Left renal cortex interstitium (tissue), 4 donors: ENCODE data around the gene ZNF683. TPM values are rescaled to one million over a fixed set of nuclear protein-coding genes. Genes with fewer than 3 reads are reported as not detected.
"Not testable (repeated sequence)": the region's sequence is repeated elsewhere in the genome, so short reads cannot be mapped to it uniquely, and the experiment has no call there.

Experiments
- DNase-seq, 4 donors: peaks; one replicate each; pipeline ENCODE4 v3.0.0-alpha.2; 2013; ENCODE audit warnings: low read depth in 4 of 4, low spot score in 2 of 4, missing footprints in 1 of 4
- polyA plus RNA-seq, 4 donors: library from polyadenylated mRNA; unstranded; fragments of 120-200 nt; gene quantifications; one replicate each; pipeline ENCODE4 v1.2.1, GENCODE V29; 2013; ENCODE audit not compliant: insufficient read length in 4 of 4

The ZNF683 gene
- polyA plus RNA-seq, 4 donors = 0.14 TPM; not detected in 3

GRCh38 chr1:26340047-26340481, 32.5 kb downstream of the ZNF683 start:
- DNase-seq = no peak

DNA sequence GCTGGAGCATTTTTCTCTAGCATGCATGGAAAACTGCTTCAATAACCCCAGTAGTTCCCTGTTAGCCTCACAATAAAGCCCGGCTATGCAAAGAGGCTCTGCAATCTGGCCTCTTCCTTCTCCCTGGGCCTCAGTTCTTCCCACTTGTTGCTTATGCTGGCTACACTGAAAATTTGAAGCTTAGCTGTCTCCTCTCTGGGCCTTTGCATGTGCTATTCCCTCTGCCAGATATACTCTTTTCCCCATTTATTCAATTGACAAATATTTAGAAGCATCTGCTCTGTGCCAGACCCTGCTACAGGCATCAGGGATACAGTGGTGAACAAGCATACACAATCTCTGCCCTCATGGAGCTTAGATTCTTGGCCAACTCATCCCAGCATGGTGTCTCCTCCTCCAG, 33.9 kb downstream of the ZNF683 start:
- DNase-seq = no peak

GRCh38 chr1:26337625-26338024, 34.9 kb downstream of the ZNF683 start:
- DNase-seq = no peak

DNA sequence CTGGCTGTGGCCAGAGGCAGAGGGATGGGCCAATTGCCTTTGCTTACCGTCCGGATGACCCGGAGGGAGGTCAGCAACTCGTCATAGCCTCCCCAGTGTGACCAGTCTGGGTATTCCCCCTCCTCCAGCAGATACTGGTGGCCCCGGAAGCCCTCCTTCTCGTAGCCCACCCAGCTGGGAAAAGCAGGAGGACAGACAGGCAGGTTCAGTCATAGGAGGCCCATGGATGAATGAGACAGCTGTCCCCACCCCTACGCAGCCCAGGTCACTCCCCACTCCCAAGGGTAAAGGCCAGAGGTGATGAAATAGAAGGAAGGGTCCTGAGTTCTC, 35.4 kb downstream of the ZNF683 start:
- DNase-seq = no peak

- DNase-seq = peak in 2 of 4 donors; percentile 53 to 56
These were observed 35.9 kb downstream of the ZNF683 start for GRCh38 chr1:26336477-26337205.

GRCh38 chr1:26335774-26336476, 36.6 kb downstream of the ZNF683 start:
- no peak for DNase-seq

- not testable (repeated sequence) for DNase-seq
These were observed 39.2 kb downstream of the ZNF683 start for GRCh38 chr1:26333312-26333711.

GRCh38 chr1:26330276-26330675, 42.3 kb downstream of the ZNF683 start:
- DNase-seq = no peak

DNA sequence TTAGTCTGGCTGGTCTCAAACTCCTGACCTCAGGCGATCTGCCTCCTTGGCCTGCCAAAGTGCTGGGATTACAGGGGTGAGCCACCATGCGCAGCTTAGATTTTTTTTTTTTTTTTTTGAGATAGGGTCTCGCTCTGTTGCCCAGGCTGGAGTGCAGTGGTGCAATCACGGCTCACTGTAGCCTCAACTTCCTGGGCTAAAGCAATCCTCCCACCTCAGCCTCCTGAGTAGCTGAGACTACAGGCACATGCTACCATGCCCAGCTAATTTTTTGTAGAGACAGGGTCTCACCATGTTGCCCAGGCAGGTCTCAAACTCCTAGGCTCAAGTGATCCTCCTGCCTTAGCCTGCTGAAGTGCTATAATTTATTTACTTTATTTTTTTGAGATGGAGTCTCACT, 43.2 kb downstream of the ZNF683 start:
- DNase-seq = not testable (repeated sequence)

- DNase-seq = no peak
These were observed 44.0 kb downstream of the ZNF683 start for GRCh38 chr1:26328597-26328996.

- DNase-seq = no peak
These were observed 44.6 kb downstream of the ZNF683 start for GRCh38 chr1:26327956-26328362.

DNA sequence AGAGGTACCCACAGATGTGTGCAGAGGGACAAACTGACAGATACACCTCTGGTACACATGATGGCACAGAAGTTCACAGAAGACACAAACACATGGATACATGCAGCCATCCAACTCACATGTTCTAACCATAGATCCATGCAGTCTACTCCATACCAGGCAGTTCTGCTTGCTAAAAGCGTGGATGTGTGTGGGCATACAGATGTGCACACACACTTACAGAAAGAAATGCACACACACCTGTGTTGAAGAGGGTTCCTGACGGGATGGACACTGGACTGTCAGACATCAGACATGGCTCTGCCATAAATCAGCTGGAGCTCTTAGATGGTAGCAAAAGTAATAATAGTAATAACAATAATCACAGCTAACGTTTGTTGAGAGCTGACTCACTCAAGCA, 48.0 kb downstream of the ZNF683 start:
- no peak for DNase-seq

DNA sequence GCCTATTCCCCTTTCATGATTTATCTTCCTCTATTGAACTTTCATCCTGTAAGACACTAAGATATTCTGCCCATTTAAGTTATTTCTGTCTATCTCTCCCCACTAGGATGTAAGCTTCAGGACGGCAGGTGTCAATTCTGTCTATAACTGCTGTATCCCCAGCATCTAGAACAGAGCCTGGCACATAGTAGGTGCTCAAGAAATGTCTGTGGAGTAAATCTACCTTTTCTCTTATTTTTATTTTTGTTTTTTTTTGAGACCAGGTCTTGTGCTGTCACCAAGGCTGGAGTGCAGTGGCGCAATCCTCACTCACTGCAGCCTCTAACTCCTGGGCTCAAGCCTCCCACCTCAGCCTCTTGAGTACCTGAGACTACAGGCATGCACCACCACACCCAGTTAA, 49.2 kb downstream of the ZNF683 start:
- DNase-seq = no peak

DNA sequence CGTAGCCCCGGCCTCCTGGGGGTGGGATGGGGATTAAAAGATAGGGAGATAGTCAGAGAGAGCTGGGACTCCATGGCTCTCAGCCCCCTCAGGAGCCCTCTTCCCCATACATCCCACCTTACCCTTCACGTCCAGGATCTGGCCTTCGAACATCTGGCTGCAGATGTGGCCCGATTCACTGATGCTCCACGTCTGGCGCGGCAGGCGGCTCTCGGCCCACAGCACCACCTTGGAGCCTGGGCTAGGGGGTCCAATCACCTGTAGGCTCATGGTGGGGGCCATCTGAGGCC, 50.6 kb downstream of the ZNF683 start:
- DNase-seq = no peak

GRCh38 chr1:26321315-26322041, 51.1 kb downstream of the ZNF683 start:
- DNase-seq = peak; percentile 41 to 72 (median 55)

DNA sequence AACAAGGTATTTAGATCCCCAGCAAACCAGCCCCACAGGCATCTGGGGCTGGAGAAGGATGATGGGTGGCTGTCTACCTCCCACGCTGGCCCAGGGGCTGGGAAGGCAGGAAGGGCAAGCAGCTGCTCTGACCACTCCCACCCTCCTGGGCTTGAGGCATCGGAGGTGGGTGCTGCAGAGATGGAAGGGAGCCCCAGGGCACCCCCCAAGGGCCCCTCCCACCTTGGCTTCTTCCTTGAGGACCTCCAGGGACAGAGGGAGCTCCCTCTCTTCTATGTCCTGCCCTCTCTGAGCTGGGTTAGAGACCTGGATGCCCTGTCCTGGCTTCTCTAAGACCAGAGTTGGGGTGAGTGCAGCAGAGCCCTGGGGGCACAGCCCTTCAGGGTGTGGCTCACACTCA, 51.7 kb downstream of the ZNF683 start:
- no peak for DNase-seq

DNA sequence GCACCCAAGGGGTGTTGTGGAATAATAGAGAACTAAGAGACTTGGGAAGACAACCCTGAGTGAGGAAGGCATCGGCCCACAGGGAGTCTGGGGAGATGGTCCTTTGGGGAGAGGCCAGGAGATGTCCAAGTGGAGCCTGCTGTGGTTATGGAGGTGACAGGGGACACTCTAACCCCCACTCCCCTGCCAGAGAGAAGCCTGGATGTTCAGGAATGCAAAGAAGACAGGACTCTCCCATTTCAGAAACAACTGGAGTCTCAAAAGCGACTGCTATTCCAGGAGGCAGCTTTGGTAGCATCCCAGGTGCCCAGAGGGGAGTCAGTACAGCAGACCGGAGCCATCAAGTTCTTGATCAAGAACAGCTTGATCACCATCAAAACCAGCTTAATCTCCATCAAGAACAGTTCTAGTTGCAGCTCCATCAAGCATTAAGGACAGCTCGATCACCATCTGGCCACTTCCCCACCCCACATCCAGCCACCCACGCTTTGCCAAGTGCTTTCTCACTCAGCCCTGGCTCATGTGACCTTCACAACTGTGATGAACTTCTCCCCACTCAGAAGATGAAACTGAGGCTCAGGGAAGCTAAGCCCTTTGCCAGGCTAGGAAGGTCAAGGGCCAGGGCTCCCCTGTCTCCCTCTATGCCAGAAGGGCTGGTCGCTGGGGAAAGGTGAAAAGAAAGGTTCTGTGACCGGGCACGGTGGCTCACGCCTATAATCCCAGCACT, 54.0 kb downstream of the ZNF683 start:
- no peak for DNase-seq

DNA sequence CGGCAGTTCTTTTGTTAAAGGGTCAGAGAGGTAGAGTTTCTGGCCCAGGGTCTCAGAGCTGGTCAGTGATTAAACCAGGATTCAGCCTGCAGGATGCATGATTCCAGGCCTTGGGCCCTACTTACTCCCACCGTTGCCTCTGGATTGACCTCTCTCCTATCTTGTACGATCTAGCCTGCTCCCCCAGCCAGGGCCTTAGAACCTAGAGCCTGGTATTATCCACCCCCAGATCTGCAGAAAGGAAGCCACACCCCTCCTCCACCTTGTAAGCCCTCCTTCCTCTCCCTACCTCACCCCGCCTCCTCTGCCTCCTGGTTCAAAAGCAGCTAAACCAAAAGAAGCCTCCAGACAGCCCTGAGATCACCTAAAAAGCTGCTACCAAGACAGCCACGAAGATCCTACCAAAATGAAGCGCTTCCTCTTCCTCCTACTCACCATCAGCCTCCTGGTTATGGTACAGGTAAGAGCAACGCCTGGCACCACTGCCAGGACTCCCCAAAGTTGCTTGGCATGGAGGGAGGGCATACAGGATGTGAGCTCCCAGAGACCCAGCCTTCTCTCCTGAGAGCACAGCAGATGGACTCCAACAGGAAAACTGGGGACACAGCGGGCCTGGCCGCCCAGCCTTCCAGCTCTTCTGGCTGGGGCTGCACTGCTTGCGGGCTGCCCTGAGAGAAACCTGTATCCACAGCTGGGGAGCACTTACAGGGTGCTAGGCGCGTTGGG, 54.8 kb downstream of the ZNF683 start, which contains the start of gene CD52:
Gene CD52 (plus strand): TSS at position 347 of the 726 bp plus-strand sequence. CDS start 60 bp downstream, at position 407.
- DNase-seq = no peak

DNA sequence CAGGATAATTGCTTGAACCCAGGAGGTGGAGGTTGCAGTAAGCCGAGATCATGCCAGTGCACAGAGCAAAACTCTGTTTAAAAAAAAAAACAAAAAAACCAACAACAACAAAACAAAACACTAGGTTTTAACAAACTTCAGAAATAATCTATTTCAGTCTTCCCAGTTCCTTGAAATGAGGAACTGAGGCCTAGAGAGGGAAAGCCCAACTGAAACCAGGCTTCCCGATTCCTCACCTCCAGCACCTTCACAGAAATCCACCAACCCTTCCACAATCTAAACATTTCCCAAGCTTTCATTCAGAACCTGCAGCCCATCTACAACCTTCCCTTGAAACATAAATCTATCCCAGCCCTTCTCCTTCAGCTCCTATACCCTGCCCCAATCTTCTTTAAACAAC, 55.4 kb downstream of the ZNF683 start:
- no peak for DNase-seq
